Suppressor macrophage (primary cell): ENCODE results near the gene CST9.
A peak's percentile ranks its signal among the peaks of the same experiment; 100 is the strongest.
"Not testable (repeated sequence)": the region's sequence is repeated elsewhere in the genome, so short reads cannot be mapped to it uniquely, and the experiment has no call there.

Experiments
- DNase-seq, 4 experiments: peaks; one replicate each; pipeline ENCODE4 v3.0.0-alpha.2; 2020 to 2022

CST9 gene

GRCh38 chr20:23623666-23624323 is 18.1 kb upstream of the CST9 start:
- DNase-seq, result no peak

GRCh38 chr20:23622839-23623343 is 17.2 kb upstream of the CST9 start:
- peak; percentile 43 to 78 (median 74) for DNase-seq

GRCh38 chr20:23622401-23622800 is 16.7 kb upstream of the CST9 start:
- not testable (repeated sequence) for DNase-seq

GRCh38 chr20:23620670-23621386 is 15.1 kb upstream of the CST9 start:
- DNase-seq, result not testable (repeated sequence)

GRCh38 chr20:23614163-23614562 is 8.4 kb upstream of the CST9 start:
- DNase-seq, result no peak

GRCh38 chr20:23613676-23614075 is 8.0 kb upstream of the CST9 start:
- DNase-seq, result no peak

GRCh38 chr20:23612396-23612795 is 6.7 kb upstream of the CST9 start:
- DNase-seq, result no peak

- DNase-seq, result no peak
Measured at GRCh38 chr20:23609486-23610109, 3.9 kb upstream of the CST9 start.

GRCh38 chr20:23608251-23608846 is 2.6 kb upstream of the CST9 start:
- DNase-seq, result no peak

- no peak for DNase-seq
Measured at GRCh38 chr20:23607497-23608245, 2.0 kb upstream of the CST9 start.

GRCh38 chr20:23606652-23607049 is 934 bp upstream of the CST9 start:
- peak; percentile 79 to 89 (median 86) for DNase-seq

- DNase-seq, result no peak
Measured at GRCh38 chr20:23604306-23604705, 1.4 kb downstream of the CST9 start.

GRCh38 chr20:23603321-23603720 is 2.4 kb downstream of the CST9 start:
- peak; percentile 23 to 72 (median 52) for DNase-seq

GRCh38 chr20:23602699-23603098 is 3.0 kb downstream of the CST9 start:
- no peak for DNase-seq

- DNase-seq, result peak; percentile 44 to 72 (median 60)
Measured at GRCh38 chr20:23602241-23602640, 3.5 kb downstream of the CST9 start.

GRCh38 chr20:23601715-23602114 is 4.0 kb downstream of the CST9 start:
- no peak for DNase-seq

- DNase-seq, result peak in 2 of 4 experiments; percentile 31 to 44
Measured at GRCh38 chr20:23598481-23598880, 7.2 kb downstream of the CST9 start.

GRCh38 chr20:23596579-23597250 is 9.0 kb downstream of the CST9 start:
- DNase-seq, result peak in 3 of 4 experiments; percentile 18 to 52 (median 35)

- DNase-seq, result no peak
Measured at GRCh38 chr20:23595941-23596340, 9.8 kb downstream of the CST9 start.

GRCh38 chr20:23588434-23589403 is 17.0 kb downstream of the CST9 start:
- DNase-seq, result peak in 1 of 4 experiments; percentile 34
